GM13977 (cell line): ENCODE measurements around the gene RBPJ.
A peak's percentile ranks its signal among the peaks of the same experiment; 100 is the strongest.

ENCODE experiments used
- DNase-seq: peaks from one replicate; pipeline ENCODE4 v3.0.0; 2012; ENCODE audit warnings: low spot score
- CTCF ChIP-seq: IDR thresholded peaks from 2 replicates; pipeline ENCODE4 v1.5.1; 2012; ENCODE audit warnings: mild to moderate bottlenecking, control low read depth; ENCODE audit not compliant: insufficient read depth; ENCODE audit errors: extremely low read depth, missing control alignments
- in situ Hi-C: fragments of 300-500 bp; cut with MboI; formaldehyde crosslinking; loops from one replicate; pipeline ENCODE4 v1.12.0; 2022; ENCODE audit warnings: low sequenced_read_pairs, low pct_unique_long_range_greater_than_20kb, mixed read lengths, inconsistent platforms; ENCODE audit not compliant: unreplicated experiment

RBPJ gene

GRCh38 chr4:26320538-26321372, at the start of gene RBPJ:
Gene RBPJ (plus strand): TSS chr4:26321014. CDS start chr4:26321029, 15 bp downstream.
- in situ Hi-C loops = loop anchor here (10.0 kb wide), 1 partner anchor 256 kb away; no protein-coding TSS in a partner anchor
- TF ChIP-seq CTCF = no peak
- peak; percentile 84 for DNase-seq

- no peak for TF ChIP-seq CTCF
- no peak for DNase-seq
- in situ Hi-C loops = no loop called here
Measured at GRCh38 chr4:26271703-26272102, 49.1 kb upstream of the RBPJ start.

DNA sequence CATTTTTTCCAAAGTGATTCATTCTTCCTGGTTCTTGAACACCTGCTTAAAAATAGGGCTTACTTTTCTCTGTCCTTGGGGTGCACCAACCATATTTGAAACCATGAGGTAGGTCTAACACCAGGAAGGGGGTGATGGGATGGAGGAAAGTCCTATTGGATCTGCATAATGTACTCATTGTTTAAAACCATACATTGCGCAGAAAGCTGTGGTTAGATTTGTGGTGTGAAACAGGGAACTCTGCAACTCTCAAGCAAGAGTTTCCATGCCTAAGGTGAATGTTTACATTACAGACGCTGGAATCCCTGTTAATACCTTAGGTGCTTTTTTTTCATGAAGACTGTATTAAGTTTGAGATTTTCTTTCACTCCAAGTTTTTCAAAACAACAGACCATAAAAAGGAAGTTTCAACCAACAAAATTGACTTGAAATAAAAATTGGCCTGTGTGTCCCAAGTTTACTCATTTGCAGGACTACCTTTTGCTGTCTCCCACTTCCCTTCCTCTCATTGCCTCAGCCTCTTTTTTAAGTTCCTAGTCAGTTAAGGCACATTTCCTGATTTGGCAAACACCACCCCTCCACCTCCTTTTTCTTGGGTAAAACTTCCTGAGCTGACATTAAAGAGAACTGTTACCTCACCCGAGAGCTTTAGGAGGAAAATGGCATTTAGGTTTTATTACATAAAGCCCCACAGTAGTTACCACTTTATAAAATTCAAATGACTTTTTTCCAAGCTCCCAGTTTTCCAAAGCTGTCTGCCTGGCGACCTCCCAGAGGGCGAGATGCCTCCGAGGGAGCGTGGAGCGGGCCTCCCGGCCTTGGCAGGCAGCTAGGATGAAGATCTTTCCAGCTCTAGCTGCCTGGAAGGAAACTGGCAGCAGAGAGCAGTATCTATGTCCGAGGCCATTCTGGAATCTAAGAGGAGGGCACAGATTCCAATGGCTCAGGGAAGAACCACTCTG, 47.9 kb upstream of the RBPJ start:
- TF ChIP-seq CTCF = no peak
- in situ Hi-C loops = no loop called here
- DNase-seq = no peak

- no peak for DNase-seq
- in situ Hi-C loops = no loop called here
- no peak for TF ChIP-seq CTCF
Measured at GRCh38 chr4:26273616-26273980, 47.2 kb upstream of the RBPJ start.

- in situ Hi-C loops = no loop called here
- DNase-seq = no peak
- no peak for TF ChIP-seq CTCF
Measured at GRCh38 chr4:26275281-26275680, 45.5 kb upstream of the RBPJ start.

DNA sequence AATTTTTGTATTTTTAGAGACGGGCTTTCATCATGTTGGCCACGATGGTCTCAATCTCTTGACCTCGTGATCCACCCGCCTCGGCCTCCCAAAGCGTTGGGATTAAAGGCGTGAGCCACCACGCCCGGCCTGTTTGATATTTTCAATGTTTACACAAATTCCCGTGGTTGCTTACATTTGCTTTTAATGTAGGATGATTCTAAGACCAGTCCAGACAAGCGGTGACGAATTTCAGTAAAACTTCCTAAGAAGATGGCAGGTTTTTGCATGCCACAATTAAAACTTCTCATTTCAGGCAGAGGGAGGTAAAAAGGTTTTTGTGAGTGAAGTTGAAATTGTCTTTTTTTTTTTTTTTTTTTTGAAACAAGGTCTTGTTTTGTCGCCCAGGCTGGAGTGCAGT, 41.4 kb upstream of the RBPJ start:
- DNase-seq = no peak
- in situ Hi-C loops = no loop called here
- no peak for TF ChIP-seq CTCF
